SK-N-SH (cell line): ENCODE results near the gene NUP160.

Experiments used
- CTCF ChIP-seq: fragments of 200-600 bp; sonication (generic); IDR thresholded peaks from 2 replicates; pipeline ENCODE4 v1.6.1; 2017; ENCODE audit warnings: antibody characterized with exemption, mild to moderate bottlenecking, moderate library complexity
- FOXM1 ChIP-seq: IDR thresholded peaks from 2 replicates; pipeline ENCODE4 v1.4.0; 2012; ENCODE audit warnings: low read depth, mild to moderate bottlenecking
- JUND ChIP-seq: IDR thresholded peaks from 2 replicates; pipeline ENCODE4 v1.4.0; 2012
- RAD21 ChIP-seq: IDR thresholded peaks from 2 replicates; pipeline ENCODE4 v1.6.1; 2012; ENCODE audit warnings: mild to moderate bottlenecking, low read length
- REST ChIP-seq: IDR thresholded peaks from 2 replicates; pipeline ENCODE4 v1.6.1; 2012; ENCODE audit warnings: mild to moderate bottlenecking, low read depth, low read length, moderate library complexity
- SMC3 ChIP-seq: IDR thresholded peaks from 2 replicates; pipeline ENCODE4 v1.6.1; 2012; ENCODE audit warnings: low read depth, low read length, improper control_type of control experiment
- TAF1 ChIP-seq: IDR thresholded peaks from 2 replicates; pipeline ENCODE4 v1.6.1; 2012; ENCODE audit warnings: low read depth, mild to moderate bottlenecking, low read length, moderate library complexity, borderline replicate concordance
- TEAD4 ChIP-seq: IDR thresholded peaks from 2 replicates; pipeline ENCODE4 v1.4.0; 2012; ENCODE audit warnings: mild to moderate bottlenecking, borderline replicate concordance; ENCODE audit not compliant: insufficient read depth
- YY1 ChIP-seq: IDR thresholded peaks from 2 replicates; pipeline ENCODE4 v1.4.0; 2012; ENCODE audit warnings: low read depth, mild to moderate bottlenecking
- ZBTB33 ChIP-seq: IDR thresholded peaks from 2 replicates; pipeline ENCODE4 v1.4.0; 2012; ENCODE audit warnings: low read depth, borderline replicate concordance
- TF ChIP-seq, protein P1 (sequence below): IDR thresholded peaks from 2 replicates; pipeline ENCODE4 v1.4.0; 2012; ENCODE audit warnings: low read depth

- TF ChIP-seq SMC3 (no peak), CTCF (no peak), REST (no peak), TAF1 (no peak), TEAD4 (no peak), JUND (no peak), ZBTB33 (no peak), RAD21 (no peak), FOXM1 (no peak), YY1 (no peak)
- TF ChIP-seq, protein P1, sequence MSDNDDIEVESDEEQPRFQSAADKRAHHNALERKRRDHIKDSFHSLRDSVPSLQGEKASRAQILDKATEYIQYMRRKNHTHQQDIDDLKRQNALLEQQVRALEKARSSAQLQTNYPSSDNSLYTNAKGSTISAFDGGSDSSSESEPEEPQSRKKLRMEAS = no peak
Measured at GRCh38 chr11:47797633-47798032, 50.5 kb downstream of the NUP160 start.
